ENCODE measurements around the gene RETSAT.

Gene RETSAT

DNA sequence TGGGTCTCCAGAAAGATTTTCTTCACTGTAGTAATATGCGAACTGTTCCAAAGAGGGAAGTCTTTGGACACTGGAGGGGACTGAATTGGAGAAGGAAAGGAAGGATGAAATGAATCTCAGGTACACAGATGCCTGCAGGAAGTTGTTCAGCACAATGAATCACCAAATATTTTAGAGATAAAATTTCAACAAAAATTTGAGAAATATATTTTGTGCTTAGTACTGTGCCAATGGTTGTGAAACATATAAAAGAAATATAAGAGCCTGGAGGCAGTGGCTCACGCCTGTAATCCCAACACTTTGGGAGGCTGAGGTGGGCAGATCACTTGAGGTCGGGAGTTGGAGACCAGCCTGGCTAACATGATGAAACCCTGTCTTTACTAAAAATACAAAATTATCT lies 3.4 kb upstream of the RETSAT start:
- no peak for DNase-seq
- no peak overlapping the region for H2BK5ac ChIP-seq (ENCODE audit: low read depth, low read length, poor library complexity, severe bottlenecking)
- no peak overlapping the region for H3K18ac ChIP-seq (ENCODE audit: low read depth in 1 of 2, low read length in 2 of 2)
- no peak overlapping the region for H4K8ac ChIP-seq (ENCODE audit: low read length)
- no peak overlapping the region for H3K9ac ChIP-seq (ENCODE audit: low read length)
- no peak overlapping the region for H2BK12ac ChIP-seq (ENCODE audit: low read length in 2 of 2)
- 100% methylated on average over 3 of the region's 3 CpGs for WGBS
- H4K91ac ChIP-seq (ENCODE audit: low read length): no peak overlapping the region
- no peak overlapping the region for H2BK120ac ChIP-seq (ENCODE audit: low read depth, low read length)
- H3K27me3 ChIP-seq (ENCODE audit: control insufficient read depth in 1 of 2, insufficient read depth in 1 of 2, low read length in 2 of 2): no peaks in the 10 kb centered on the region
- H3K4me1 ChIP-seq (ENCODE audit: control insufficient read depth, insufficient read depth, low read depth, low read length): peaks cover 11% of the 10 kb centered on the region
- H2AFZ ChIP-seq (ENCODE audit: low read depth, low read length): no peak overlapping the region
- H3K4ac ChIP-seq (ENCODE audit: low read depth in 1 of 2, low read length in 2 of 2): no peak overlapping the region
- H3K4me3 ChIP-seq (ENCODE audit: insufficient read depth in 1 of 2, low read depth in 1 of 2, low read length in 2 of 2): no peak overlapping the region
- no peak overlapping the region for H2BK15ac ChIP-seq (ENCODE audit: low read depth, poor library complexity, severe bottlenecking)
- H3K4me2 ChIP-seq (ENCODE audit: low read length, poor library complexity, severe bottlenecking): no peak overlapping the region
- no peak overlapping the region for H3K23ac ChIP-seq (ENCODE audit: low read length in 2 of 2)
- H3K27ac ChIP-seq (ENCODE audit: low read length, poor library complexity, severe bottlenecking): no peak overlapping the region
- H2AK5ac ChIP-seq (ENCODE audit: low read length, severe bottlenecking): no peak overlapping the region
- no peaks in the 10 kb centered on the region for H3K9me3 ChIP-seq (ENCODE audit: control insufficient read depth, low read length)
- H3K14ac ChIP-seq (ENCODE audit: low read length in 2 of 2): no peak overlapping the region
- peaks cover 25% of the 10 kb centered on the region for H3K79me1 ChIP-seq (replicated peaks; ENCODE audit: low read length, poor library complexity, severe bottlenecking)
- H3K36me3 ChIP-seq (ENCODE audit: control insufficient read depth in 1 of 2, insufficient read depth in 2 of 2, low read depth in 1 of 2, low read length in 2 of 2): peaks cover 7 to 50% of the 10 kb centered on the region in 2 experiments

DNA sequence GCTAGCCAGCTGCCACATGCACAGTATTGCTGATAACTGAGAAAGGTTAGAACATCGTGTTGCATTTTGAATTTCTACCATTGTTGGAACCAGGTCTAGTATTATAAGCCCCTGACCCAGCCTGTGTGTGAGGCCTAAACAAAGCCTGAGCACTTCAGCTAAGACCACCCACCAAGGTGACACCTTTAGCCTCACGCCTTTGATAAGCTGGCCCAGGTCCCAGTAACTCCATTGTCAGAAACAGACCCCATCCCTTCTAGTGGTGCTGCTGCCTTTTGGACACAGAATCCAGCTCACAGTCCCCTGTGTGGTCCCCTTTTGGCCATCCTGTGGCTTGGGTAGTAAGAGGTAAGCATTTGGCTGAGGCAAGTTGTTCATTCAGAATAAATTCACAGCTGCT lies 1.9 kb upstream of the RETSAT start:
- no peak overlapping the region for H2AFZ ChIP-seq (ENCODE audit: low read depth, low read length)
- no peak overlapping the region for H3K4me3 ChIP-seq (ENCODE audit: insufficient read depth in 1 of 2, low read depth in 1 of 2, low read length in 2 of 2)
- H3K9ac ChIP-seq (ENCODE audit: low read length): no peak overlapping the region
- no peak overlapping the region for H4K91ac ChIP-seq (ENCODE audit: low read length)
- no peak overlapping the region for H3K23ac ChIP-seq (ENCODE audit: low read length in 2 of 2)
- H4K8ac ChIP-seq (ENCODE audit: low read length): no peak overlapping the region
- H3K79me1 ChIP-seq (replicated peaks; ENCODE audit: low read length, poor library complexity, severe bottlenecking): peaks cover 34% of the 10 kb centered on the region
- H3K18ac ChIP-seq (ENCODE audit: low read depth in 1 of 2, low read length in 2 of 2): no peak overlapping the region
- H2BK120ac ChIP-seq (ENCODE audit: low read depth, low read length): no peak overlapping the region
- H2AK5ac ChIP-seq (ENCODE audit: low read length, severe bottlenecking): no peak overlapping the region
- H3K9me3 ChIP-seq (ENCODE audit: control insufficient read depth, low read length): no peaks in the 10 kb centered on the region
- H2BK12ac ChIP-seq (ENCODE audit: low read length in 2 of 2): no peak overlapping the region
- H3K27ac ChIP-seq (ENCODE audit: low read length, poor library complexity, severe bottlenecking): no peak overlapping the region
- no peaks in the 10 kb centered on the region for H3K27me3 ChIP-seq (ENCODE audit: control insufficient read depth in 1 of 2, insufficient read depth in 1 of 2, low read length in 2 of 2)
- H2BK5ac ChIP-seq (ENCODE audit: low read depth, low read length, poor library complexity, severe bottlenecking): no peak overlapping the region
- no peak overlapping the region for H3K14ac ChIP-seq (ENCODE audit: low read length in 2 of 2)
- no peak for DNase-seq
- no peak overlapping the region for H2BK15ac ChIP-seq (ENCODE audit: low read depth, poor library complexity, severe bottlenecking)
- H3K4me2 ChIP-seq (ENCODE audit: low read length, poor library complexity, severe bottlenecking): no peak overlapping the region
- peaks cover 11% of the 10 kb centered on the region for H3K4me1 ChIP-seq (ENCODE audit: control insufficient read depth, insufficient read depth, low read depth, low read length)
- peaks cover 7 to 45% of the 10 kb centered on the region in 2 experiments for H3K36me3 ChIP-seq (ENCODE audit: control insufficient read depth in 1 of 2, insufficient read depth in 2 of 2, low read depth in 1 of 2, low read length in 2 of 2)
- no peak overlapping the region for H3K4ac ChIP-seq (ENCODE audit: low read depth in 1 of 2, low read length in 2 of 2)
- 98% methylated on average over 2 of the region's 2 CpGs for WGBS

DNA sequence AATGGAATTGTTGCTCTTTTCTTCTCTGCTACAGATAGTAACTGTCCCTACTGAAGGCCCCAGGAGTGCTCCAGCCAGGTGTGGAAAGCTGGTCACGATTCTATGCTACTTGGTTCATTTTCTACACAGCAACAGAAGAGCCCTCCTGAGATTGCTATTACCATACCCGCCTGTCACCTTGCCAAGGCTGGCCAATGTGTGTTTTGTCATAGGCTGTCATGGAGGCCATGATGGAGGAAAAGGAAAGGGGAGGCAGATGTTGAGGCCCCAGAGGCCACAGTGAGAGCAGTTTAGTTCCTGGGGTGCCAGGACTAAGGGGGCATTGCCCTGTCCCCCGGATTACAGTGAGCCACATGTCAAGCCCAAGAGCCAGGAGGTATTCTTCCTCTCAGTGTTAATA lies 1.2 kb upstream of the RETSAT start:
- WGBS: 94% methylated on average over 3 of the region's 3 CpGs

DNA sequence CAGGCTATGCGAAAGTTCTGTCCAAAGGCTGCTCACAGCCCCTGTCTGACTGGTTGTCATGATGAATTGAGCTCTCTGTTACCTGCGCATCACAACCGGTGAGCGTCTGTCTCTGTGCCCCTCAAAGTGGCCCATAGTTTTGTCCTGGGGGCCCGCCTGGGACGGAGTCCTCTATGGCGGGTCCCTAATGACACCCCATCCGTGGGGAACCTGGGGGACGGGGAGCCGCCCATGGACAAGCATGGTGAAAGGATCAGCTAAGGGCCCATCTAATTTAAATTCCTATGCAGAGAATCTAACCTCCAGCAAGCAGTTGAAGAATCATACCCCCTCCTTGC lies 714 bp upstream of the RETSAT start:
- Histone ChIP-seq H3K14ac (ENCODE audit: low read length in 2 of 2) (peak overlapping the region in 1 of 2 experiments; percentile 37), H3K27ac (ENCODE audit: low read length, poor library complexity, severe bottlenecking) (no peak overlapping the region), H2BK120ac (ENCODE audit: low read depth, low read length) (no peak overlapping the region), H3K27me3 (ENCODE audit: control insufficient read depth in 1 of 2, insufficient read depth in 1 of 2, low read length in 2 of 2) (no peaks in the 10 kb centered on the region), H3K9ac (ENCODE audit: low read length) (peak overlapping the region; percentile 98), H3K36me3 (ENCODE audit: control insufficient read depth in 1 of 2, insufficient read depth in 2 of 2, low read depth in 1 of 2, low read length in 2 of 2) (peaks cover 17 to 52% of the 10 kb centered on the region in 2 experiments), H3K4ac (ENCODE audit: low read depth in 1 of 2, low read length in 2 of 2) (peak overlapping the region in 1 of 2 experiments; percentile 71), H3K18ac (ENCODE audit: low read depth in 1 of 2, low read length in 2 of 2) (peak overlapping the region; percentile 67 to 86), H3K9me3 (ENCODE audit: control insufficient read depth, low read length) (no peaks in the 10 kb centered on the region), H2AFZ (ENCODE audit: low read depth, low read length) (peak overlapping the region; percentile 87), H2BK5ac (ENCODE audit: low read depth, low read length, poor library complexity, severe bottlenecking) (no peak overlapping the region), H2BK12ac (ENCODE audit: low read length in 2 of 2) (no peak overlapping the region), H3K4me1 (ENCODE audit: control insufficient read depth, insufficient read depth, low read depth, low read length) (peaks cover 11% of the 10 kb centered on the region), H4K8ac (ENCODE audit: low read length) (peak overlapping the region; percentile 66), H2BK15ac (ENCODE audit: low read depth, poor library complexity, severe bottlenecking) (no peak overlapping the region), H2AK5ac (ENCODE audit: low read length, severe bottlenecking) (no peak overlapping the region), H3K4me2 (ENCODE audit: low read length, poor library complexity, severe bottlenecking) (peak overlapping the region; percentile 82), H3K23ac (ENCODE audit: low read length in 2 of 2) (no peak overlapping the region), H3K4me3 (ENCODE audit: insufficient read depth in 1 of 2, low read depth in 1 of 2, low read length in 2 of 2) (peak overlapping the region; percentile 87 to 98), H3K79me1 (replicated peaks; ENCODE audit: low read length, poor library complexity, severe bottlenecking) (peaks cover 34% of the 10 kb centered on the region), H4K91ac (ENCODE audit: low read length) (peak overlapping the region; percentile 19)
- 18% methylated on average over 10 of the region's 10 CpGs for WGBS
- DNase-seq: no peak

More for the DNA sequence above, 1.2 kb upstream of the RETSAT start:
- Histone ChIP-seq H2BK5ac (ENCODE audit: low read depth, low read length, poor library complexity, severe bottlenecking) (no peak overlapping the region), H2AK5ac (ENCODE audit: low read length, severe bottlenecking) (no peak overlapping the region), H3K18ac (ENCODE audit: low read depth in 1 of 2, low read length in 2 of 2) (no peak overlapping the region), H2AFZ (ENCODE audit: low read depth, low read length) (no peak overlapping the region), H2BK120ac (ENCODE audit: low read depth, low read length) (no peak overlapping the region), H3K4me2 (ENCODE audit: low read length, poor library complexity, severe bottlenecking) (peak overlapping the region; percentile 82), H4K8ac (ENCODE audit: low read length) (peak overlapping the region; percentile 45), H4K91ac (ENCODE audit: low read length) (no peak overlapping the region), H3K23ac (ENCODE audit: low read length in 2 of 2) (no peak overlapping the region), H2BK12ac (ENCODE audit: low read length in 2 of 2) (no peak overlapping the region), H3K27me3 (ENCODE audit: control insufficient read depth in 1 of 2, insufficient read depth in 1 of 2, low read length in 2 of 2) (no peaks in the 10 kb centered on the region), H3K9me3 (ENCODE audit: control insufficient read depth, low read length) (no peaks in the 10 kb centered on the region), H3K79me1 (replicated peaks; ENCODE audit: low read length, poor library complexity, severe bottlenecking) (peaks cover 34% of the 10 kb centered on the region), H3K36me3 (ENCODE audit: control insufficient read depth in 1 of 2, insufficient read depth in 2 of 2, low read depth in 1 of 2, low read length in 2 of 2) (peaks cover 13 to 48% of the 10 kb centered on the region in 2 experiments), H3K4ac (ENCODE audit: low read depth in 1 of 2, low read length in 2 of 2) (no peak overlapping the region), H3K14ac (ENCODE audit: low read length in 2 of 2) (no peak overlapping the region), H3K27ac (ENCODE audit: low read length, poor library complexity, severe bottlenecking) (no peak overlapping the region), H3K4me1 (ENCODE audit: control insufficient read depth, insufficient read depth, low read depth, low read length) (peaks cover 11% of the 10 kb centered on the region), H3K9ac (ENCODE audit: low read length) (peak overlapping the region; percentile 98), H2BK15ac (ENCODE audit: low read depth, poor library complexity, severe bottlenecking) (no peak overlapping the region), H3K4me3 (ENCODE audit: insufficient read depth in 1 of 2, low read depth in 1 of 2, low read length in 2 of 2) (peak overlapping the region in 1 of 2 experiments; percentile 98)
- no peak for DNase-seq

All from mesenchymal stem cell (in vitro differentiated cells and primary cell).